GM12892 (cell line): ENCODE results near the gene ZFP64.

ENCODE experiments used
- POLR2A ChIP-seq: IDR thresholded peaks from 2 replicates; pipeline ENCODE4 v1.6.1; 2011; ENCODE audit warnings: low read depth, low read length, control low read depth
- POLR2AphosphoS5 ChIP-seq: IDR thresholded peaks from 2 replicates; pipeline ENCODE4 v1.6.1; 2011; ENCODE audit warnings: low read depth, low read length, control low read depth
- TAF1 ChIP-seq: IDR thresholded peaks from 2 replicates; pipeline ENCODE4 v1.6.1; 2011; ENCODE audit warnings: low read depth, mild to moderate bottlenecking, control low read depth, low read length, borderline replicate concordance

DNA sequence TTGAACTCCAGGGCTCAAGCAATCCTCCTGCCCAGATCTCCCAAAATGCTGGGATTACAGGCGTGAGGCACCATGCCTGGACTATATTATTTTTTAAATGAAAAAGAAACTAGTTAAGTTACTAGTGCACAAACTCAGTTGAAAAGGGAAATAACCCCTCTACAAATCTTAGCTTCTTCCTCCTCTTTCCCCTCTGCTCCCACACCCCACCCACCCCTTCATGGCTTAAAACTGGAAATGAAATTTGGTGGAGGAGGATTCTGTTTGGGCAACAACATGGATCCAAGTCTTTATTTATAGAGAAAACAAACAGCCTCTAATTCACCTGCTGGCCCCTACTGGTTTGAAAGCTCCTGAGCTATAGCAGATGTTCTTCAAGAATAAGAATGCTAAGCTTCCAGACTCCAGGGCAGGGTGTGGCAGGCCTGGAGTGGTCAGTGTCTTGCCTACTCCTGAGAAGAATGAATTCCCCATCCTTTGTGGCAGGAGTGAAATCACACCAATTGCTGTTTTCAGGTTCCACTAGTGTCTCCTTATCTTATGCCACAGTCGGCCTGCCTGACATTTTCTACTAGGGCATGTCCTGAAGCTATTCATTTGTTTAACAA is 73.5 kb downstream of the ZFP64 start:
- TF ChIP-seq POLR2A (no peak), POLR2AphosphoS5 (no peak), TAF1 (no peak)
